ENCODE measurements around the gene COQ2. TPM values are rescaled to one million over a fixed set of nuclear protein-coding genes. Genes with fewer than 3 reads are reported as not detected.
"Not testable (repeated sequence)": the region's sequence is repeated elsewhere in the genome, so short reads cannot be mapped to it uniquely, and the experiment has no call there.

The COQ2 gene
- total RNA-seq, 1 donor from 2014 or later: 8.7 TPM

- no peak overlapping the region for H3K4me2 ChIP-seq (ENCODE audit: low read length)
- DNase-seq (ENCODE audit: low read depth) (no peak), FAIRE-seq (no peak)
- Mint-ChIP-seq H3K36me3 (ENCODE audit: low read depth, unreplicated experiment) (no peaks in the 10 kb centered on the region), H3K4me1 (ENCODE audit: low read depth, unreplicated experiment) (no peaks in the 10 kb centered on the region), H3K27me3 (ENCODE audit: low read depth, unreplicated experiment) (no peaks in the 10 kb centered on the region), H3K9me3 (ENCODE audit: unreplicated experiment) (no peaks in the 10 kb centered on the region), H3K27ac (ENCODE audit: unreplicated experiment) (no peak overlapping the region), H3K4me3 (ENCODE audit: unreplicated experiment) (no peak overlapping the region)
- H3K27me3 ChIP-seq (ENCODE audit: insufficient read depth, low read length): no peaks in the 10 kb centered on the region
- no peak overlapping the region for H3K9ac ChIP-seq (ENCODE audit: low read length)
- no peaks in the 10 kb centered on the region for H4K20me1 ChIP-seq (ENCODE audit: insufficient read depth, low read length)
- no peak overlapping the region for H3K27ac ChIP-seq (ENCODE audit: low read depth, low read length)
- no peaks in the 10 kb centered on the region for H3K4me1 ChIP-seq (ENCODE audit: insufficient read depth, low read length)
- TF ChIP-seq EZH2 (IDR thresholded peaks at IDR 0.05; ENCODE audit: insufficient read depth, low read length): no peak
- no peak for TF ChIP-seq CTCF (IDR thresholded peaks at IDR 0.05; ENCODE audit: insufficient read depth, low read depth, low read length)
- H3K36me3 ChIP-seq (ENCODE audit: insufficient read depth, low read length): no peaks in the 10 kb centered on the region
- no peak overlapping the region for H3K4me3 ChIP-seq (ENCODE audit: insufficient read depth, low read depth, low read length)
- no peaks in the 10 kb centered on the region for H3K79me2 ChIP-seq (ENCODE audit: insufficient read depth, low read length)
- no peak overlapping the region for H2AFZ ChIP-seq (ENCODE audit: low read depth, low read length)
- no peaks in the 10 kb centered on the region for H3K9me3 ChIP-seq (ENCODE audit: insufficient read depth, low read depth, low read length)
These were observed 49.5 kb downstream of the COQ2 start for GRCh38 chr4:83234902-83235644.

GRCh38 chr4:83234387-83234786 is 50.2 kb downstream of the COQ2 start:
- H3K4me1 Mint-ChIP-seq (ENCODE audit: low read depth, unreplicated experiment); H3K9ac ChIP-seq (ENCODE audit: low read length); H3K27me3 Mint-ChIP-seq (ENCODE audit: low read depth, unreplicated experiment); H3K36me3 ChIP-seq (ENCODE audit: insufficient read depth, low read length); H3K27ac Mint-ChIP-seq (ENCODE audit: unreplicated experiment); H3K79me2 ChIP-seq (ENCODE audit: insufficient read depth, low read length); DNase-seq (ENCODE audit: low read depth); H4K20me1 ChIP-seq (ENCODE audit: insufficient read depth, low read length); H3K4me2 ChIP-seq (ENCODE audit: low read length); H3K4me1 ChIP-seq (ENCODE audit: insufficient read depth, low read length); H3K27ac ChIP-seq (ENCODE audit: low read depth, low read length); H3K36me3 Mint-ChIP-seq (ENCODE audit: low read depth, unreplicated experiment); H3K4me3 Mint-ChIP-seq (ENCODE audit: unreplicated experiment); H2AFZ ChIP-seq (ENCODE audit: low read depth, low read length); FAIRE-seq; H3K9me3 Mint-ChIP-seq (ENCODE audit: unreplicated experiment); H3K4me3 ChIP-seq (ENCODE audit: insufficient read depth, low read depth, low read length); H3K27me3 ChIP-seq (ENCODE audit: insufficient read depth, low read length); H3K9me3 ChIP-seq (ENCODE audit: insufficient read depth, low read depth, low read length): not testable (repeated sequence)

- Histone ChIP-seq H3K4me2 (ENCODE audit: low read length) (no peak overlapping the region), H3K27ac (ENCODE audit: low read depth, low read length) (no peak overlapping the region), H4K20me1 (ENCODE audit: insufficient read depth, low read length) (no peaks in the 10 kb centered on the region), H3K9me3 (ENCODE audit: insufficient read depth, low read depth, low read length) (no peaks in the 10 kb centered on the region), H3K36me3 (ENCODE audit: insufficient read depth, low read length) (no peaks in the 10 kb centered on the region), H3K4me1 (ENCODE audit: insufficient read depth, low read length) (no peaks in the 10 kb centered on the region), H3K79me2 (ENCODE audit: insufficient read depth, low read length) (no peaks in the 10 kb centered on the region), H3K9ac (ENCODE audit: low read length) (no peak overlapping the region), H2AFZ (ENCODE audit: low read depth, low read length) (no peak overlapping the region), H3K4me3 (ENCODE audit: insufficient read depth, low read depth, low read length) (no peak overlapping the region), H3K27me3 (ENCODE audit: insufficient read depth, low read length) (no peaks in the 10 kb centered on the region)
- TF ChIP-seq CTCF (IDR thresholded peaks at IDR 0.05; ENCODE audit: insufficient read depth, low read depth, low read length): no peak
- no peak overlapping the region for H3K27ac Mint-ChIP-seq (ENCODE audit: unreplicated experiment)
- no peak overlapping the region for H3K4me3 Mint-ChIP-seq (ENCODE audit: unreplicated experiment)
- FAIRE-seq (no peak), DNase-seq (ENCODE audit: low read depth) (no peak)
- H3K9me3 Mint-ChIP-seq (ENCODE audit: unreplicated experiment): no peaks in the 10 kb centered on the region
- no peaks in the 10 kb centered on the region for H3K27me3 Mint-ChIP-seq (ENCODE audit: low read depth, unreplicated experiment)
- no peaks in the 10 kb centered on the region for H3K36me3 Mint-ChIP-seq (ENCODE audit: low read depth, unreplicated experiment)
- no peaks in the 10 kb centered on the region for H3K4me1 Mint-ChIP-seq (ENCODE audit: low read depth, unreplicated experiment)
These were observed 52.5 kb downstream of the COQ2 start for GRCh38 chr4:83232082-83232481.
